BLaER1 treated with 17β-estradiol and CSF1 and Interleukin-3, amounts not matched to agents 10 nM and 100 nM (cell line): ENCODE measurements around the gene FAM234A.

Experiments used
- H3K27ac ChIP-seq, 11 experiments: shearing (Covaris generic); formaldehyde crosslinking; 2 replicates each; pipeline ENCODE4 v1.8.1; 2022
- H3K27me3 ChIP-seq, 11 experiments: shearing (Covaris generic); formaldehyde crosslinking; 2 replicates each; pipeline ENCODE4 v1.8.1; 2022
- H3K36me3 ChIP-seq, 11 experiments: shearing (Covaris generic); formaldehyde crosslinking; 2 replicates each; pipeline ENCODE4 v1.8.1; 2022
- H3K4me1 ChIP-seq, 10 experiments: shearing (Covaris generic); formaldehyde crosslinking; 2 replicates each; pipeline ENCODE4 v1.8.1; 2022
- H3K4me2 ChIP-seq, 11 experiments: shearing (Covaris generic); formaldehyde crosslinking; 2 replicates each; pipeline ENCODE4 v1.8.1; 2022
- H3K4me3 ChIP-seq, 10 experiments: shearing (Covaris generic); formaldehyde crosslinking; 2 replicates each; pipeline ENCODE4 v1.8.1; 2022
- H3K9ac ChIP-seq, 11 experiments: shearing (Covaris generic); formaldehyde crosslinking; 2 replicates each; pipeline ENCODE4 v1.8.1; 2022
- H3K9me3 ChIP-seq, 11 experiments: shearing (Covaris generic); formaldehyde crosslinking; replicated peaks in 1 of 11; 2 replicates each; pipeline ENCODE4 v1.8.1; 2022
- H4K20me1 ChIP-seq, 11 experiments: shearing (Covaris generic); formaldehyde crosslinking; 2 replicates each; pipeline ENCODE4 v1.8.1; 2022
- Cebpa-rat ChIP-seq, 11 experiments: shearing (Covaris generic); IDR thresholded peaks; 2 replicates each; pipeline ENCODE4 v1.8.1; 2022

Gene FAM234A

DNA sequence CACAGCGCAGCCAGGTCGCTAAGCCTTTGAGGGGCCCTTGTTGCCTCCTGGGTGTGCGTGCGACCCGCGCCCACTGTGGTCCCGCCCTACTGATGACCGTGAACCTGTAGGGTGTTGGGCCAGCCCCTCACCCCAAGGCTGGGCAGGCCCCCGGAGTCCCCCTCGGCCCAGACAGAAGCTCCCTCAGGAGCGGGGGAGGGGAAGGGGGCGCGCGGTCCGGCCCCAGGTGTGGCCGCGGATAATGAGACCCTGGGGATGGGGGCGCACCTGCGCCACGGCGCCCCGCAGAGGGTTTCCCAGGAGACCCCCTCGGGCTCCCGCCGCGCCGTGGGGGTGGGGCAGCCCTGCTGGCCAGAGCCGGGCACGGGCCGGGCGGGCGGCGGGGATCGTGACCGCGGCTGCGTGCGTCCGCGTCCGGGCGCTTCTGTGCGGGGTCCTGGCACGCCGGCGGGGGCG, 45.4 kb downstream of the FAM234A start:
- H3K9me3 ChIP-seq = no peaks in the 10 kb centered on the region
- peaks cover 0 to 36% (median 13%) of the 10 kb centered on the region in 10 experiments; a peak in 16 of 20 replicates for H3K4me1 ChIP-seq
- TF ChIP-seq Cebpa-rat (IDR thresholded peaks at IDR 0.05) = no peak
- H3K27me3 ChIP-seq = peaks cover 58 to 92% (median 74%) of the 10 kb centered on the region in 11 experiments
- H3K4me2 ChIP-seq = no peak overlapping the region
- H4K20me1 ChIP-seq = peaks cover 0 to 48% (median 7%) of the 10 kb centered on the region in 11 experiments; a peak in 8 of 22 replicates
- H3K9ac ChIP-seq = no peak overlapping the region
- H3K4me3 ChIP-seq = no peak overlapping the region
- no peaks in the 10 kb centered on the region for H3K36me3 ChIP-seq
- H3K27ac ChIP-seq = no peak overlapping the region

GRCh38 chr16:280552-280951, 45.9 kb downstream of the FAM234A start, which contains the start of gene ARHGDIG:
Gene ARHGDIG (plus strand): TSS chr16:280591. CDS start chr16:280681, 90 bp downstream.
- Histone ChIP-seq H3K9me3 (no peaks in the 10 kb centered on the region), H3K4me2 (peak within 1 kb of the TSS in 5 of 11 experiments; percentile 1 to 28 (median 8); a peak in 3 of 22 replicates), H3K27ac (no peak within 1 kb of the TSS), H3K4me3 (no peak within 1 kb of the TSS), H3K27me3 (peaks cover 53 to 87% (median 69%) of the 10 kb centered on the region in 11 experiments), H4K20me1 (peaks cover 0 to 50% (median 7%) of the 10 kb centered on the region in 11 experiments; a peak in 8 of 22 replicates), H3K9ac (no peak within 1 kb of the TSS), H3K36me3 (no peaks in the 10 kb centered on the region), H3K4me1 (peaks cover 0 to 38% (median 14%) of the 10 kb centered on the region in 10 experiments; a peak in 12 of 20 replicates)
- no peak for TF ChIP-seq Cebpa-rat (IDR thresholded peaks at IDR 0.05)

DNA sequence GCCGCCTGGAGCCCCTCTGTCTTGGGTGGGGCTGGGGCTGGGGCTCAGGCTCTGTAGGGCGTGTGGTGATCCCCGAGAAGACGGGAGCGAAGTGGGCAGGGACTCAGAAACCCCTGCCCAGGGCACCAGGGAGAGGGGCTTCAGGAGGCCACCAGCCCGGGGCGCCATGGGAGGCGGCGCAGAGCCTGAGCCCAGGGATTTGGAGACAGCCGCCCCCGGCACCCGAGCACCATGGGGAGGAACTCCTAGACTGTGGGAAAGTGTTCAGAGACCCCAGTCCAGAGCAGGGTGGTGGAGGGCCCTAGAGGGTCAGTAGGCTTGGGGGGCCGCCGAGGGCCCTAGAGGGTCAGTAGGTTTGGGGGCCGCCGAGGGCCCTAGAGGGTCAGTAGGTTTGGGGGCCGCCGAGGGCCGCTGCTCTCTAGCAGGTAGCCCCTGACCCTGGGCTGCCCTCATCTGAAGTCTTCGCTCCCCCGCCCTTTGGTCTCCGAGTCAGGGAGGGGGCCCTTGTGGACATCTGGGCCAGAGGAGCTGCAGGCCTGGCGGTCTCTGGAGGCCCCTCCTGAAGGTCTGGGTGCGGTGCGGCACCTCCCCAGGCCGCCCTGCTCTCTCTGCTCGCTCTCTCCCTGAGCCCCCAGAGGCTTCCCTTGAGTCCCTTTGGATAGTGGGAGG, 46.5 kb downstream of the FAM234A start:
- Histone ChIP-seq H3K4me2 (no peak overlapping the region), H3K4me1 (peaks cover 0 to 39% (median 15%) of the 10 kb centered on the region in 10 experiments; a peak in 12 of 20 replicates), H4K20me1 (peaks cover 0 to 51% (median 7%) of the 10 kb centered on the region in 11 experiments; a peak in 8 of 22 replicates), H3K36me3 (no peaks in the 10 kb centered on the region), H3K9me3 (no peaks in the 10 kb centered on the region), H3K9ac (no peak overlapping the region), H3K27me3 (peaks cover 47 to 81% (median 64%) of the 10 kb centered on the region in 11 experiments), H3K4me3 (no peak overlapping the region), H3K27ac (no peak overlapping the region)
- TF ChIP-seq Cebpa-rat (IDR thresholded peaks at IDR 0.05) = no peak

GRCh38 chr16:281660-282255, 47.1 kb downstream of the FAM234A start:
- no peak for TF ChIP-seq Cebpa-rat (IDR thresholded peaks at IDR 0.05)
- Histone ChIP-seq H3K4me3 (no peak overlapping the region), H3K36me3 (peaks cover 0 to 6% (median 5%) of the 10 kb centered on the region in 11 experiments; a peak in 15 of 22 replicates), H3K9ac (no peak overlapping the region), H3K27me3 (peaks cover 41 to 75% (median 57%) of the 10 kb centered on the region in 11 experiments), H3K4me2 (no peak overlapping the region), H3K9me3 (no peaks in the 10 kb centered on the region; a peak in 2 of 22 replicates), H3K27ac (no peak overlapping the region), H3K4me1 (peaks cover 0 to 45% (median 21%) of the 10 kb centered on the region in 10 experiments; a peak in 12 of 20 replicates), H4K20me1 (peaks cover 0 to 49% (median 7%) of the 10 kb centered on the region in 11 experiments; a peak in 11 of 22 replicates)

GRCh38 chr16:282491-282890, 47.9 kb downstream of the FAM234A start:
- no peak overlapping the region for H3K9ac ChIP-seq
- H3K36me3 ChIP-seq = peaks cover 5 to 14% (median 12%) of the 10 kb centered on the region in 11 experiments; a peak in 18 of 22 replicates
- no peak overlapping the region for H3K4me3 ChIP-seq
- H3K27me3 ChIP-seq = peaks cover 34 to 68% (median 50%) of the 10 kb centered on the region in 11 experiments
- no peak overlapping the region for H3K27ac ChIP-seq
- H3K4me1 ChIP-seq = peaks cover 0 to 53% (median 25%) of the 10 kb centered on the region in 10 experiments; a peak in 13 of 20 replicates
- no peaks in the 10 kb centered on the region; a peak in 2 of 22 replicates for H3K9me3 ChIP-seq
- TF ChIP-seq Cebpa-rat (IDR thresholded peaks at IDR 0.05) = no peak
- 0 out of 22 replicates have a peak overlapping the region, but pooled peaks of 1 of the 11 experiments have one; percentile 59 for H3K4me2 ChIP-seq
- H4K20me1 ChIP-seq = peaks cover 0 to 57% (median 9%) of the 10 kb centered on the region in 11 experiments; a peak in 11 of 22 replicates

DNA sequence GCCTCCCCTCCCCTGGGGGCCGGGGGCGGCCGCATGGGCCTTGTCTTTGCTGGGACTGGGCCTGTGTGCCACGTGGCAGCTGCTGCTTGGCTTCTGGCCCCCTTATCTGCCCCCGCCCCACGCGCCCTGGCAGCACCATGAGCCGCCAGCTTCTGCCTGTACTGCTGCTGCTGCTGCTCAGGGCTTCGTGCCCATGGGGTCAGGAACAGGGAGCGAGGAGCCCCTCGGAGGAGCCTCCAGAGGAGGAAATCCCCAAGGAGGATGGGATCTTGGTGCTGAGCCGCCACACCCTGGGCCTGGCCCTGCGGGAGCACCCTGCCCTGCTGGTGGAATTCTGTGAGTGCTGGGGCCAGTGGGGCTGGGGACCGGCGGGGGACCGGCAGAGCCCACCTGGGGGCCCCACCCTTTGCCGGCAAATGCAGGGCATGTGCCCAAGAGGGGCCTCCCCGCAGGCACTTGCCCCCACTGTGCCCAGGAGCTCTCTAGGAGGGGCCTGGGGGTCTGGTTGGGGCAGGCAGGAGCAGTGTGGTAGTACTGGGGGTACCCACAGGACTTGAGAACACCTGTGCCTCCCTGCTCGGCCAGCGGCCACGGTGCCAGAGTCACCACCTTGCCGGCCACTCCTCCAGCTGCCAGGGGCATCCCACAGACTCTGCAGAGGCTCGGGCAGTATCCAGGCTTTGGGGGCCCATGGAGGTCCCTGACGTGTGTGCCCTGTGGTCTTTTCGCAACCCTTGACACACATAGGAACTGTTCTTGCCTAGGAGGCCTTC, 48.6 kb downstream of the FAM234A start, which contains the start of gene PDIA2:
Gene PDIA2, plus strand, starts transcription at position 132 of the 773 bp plus-strand sequence. Its CDS starts 6 bp downstream, at position 138.
- Histone ChIP-seq H3K27ac (no peak within 1 kb of the TSS), H4K20me1 (peaks cover 0 to 64% (median 14%) of the 10 kb centered on the region in 11 experiments; a peak in 15 of 22 replicates), H3K27me3 (peaks cover 29 to 60% (median 46%) of the 10 kb centered on the region in 11 experiments), H3K9me3 (no peaks in the 10 kb centered on the region; a peak in 2 of 22 replicates), H3K4me2 (peak within 1 kb of the TSS in 7 of 11 experiments; percentile 25 to 60 (median 56); a peak in 13 of 22 replicates), H3K4me3 (no peak within 1 kb of the TSS), H3K4me1 (peaks cover 0 to 59% (median 29%) of the 10 kb centered on the region in 10 experiments; a peak in 13 of 20 replicates), H3K36me3 (peaks cover 11 to 21% (median 19%) of the 10 kb centered on the region in 11 experiments; a peak in 21 of 22 replicates), H3K9ac (peak within 1 kb of the TSS in 3 of 11 experiments; percentile 15 to 34 (median 33); a peak in 3 of 22 replicates)
- TF ChIP-seq Cebpa-rat (IDR thresholded peaks at IDR 0.05) = no peak

DNA sequence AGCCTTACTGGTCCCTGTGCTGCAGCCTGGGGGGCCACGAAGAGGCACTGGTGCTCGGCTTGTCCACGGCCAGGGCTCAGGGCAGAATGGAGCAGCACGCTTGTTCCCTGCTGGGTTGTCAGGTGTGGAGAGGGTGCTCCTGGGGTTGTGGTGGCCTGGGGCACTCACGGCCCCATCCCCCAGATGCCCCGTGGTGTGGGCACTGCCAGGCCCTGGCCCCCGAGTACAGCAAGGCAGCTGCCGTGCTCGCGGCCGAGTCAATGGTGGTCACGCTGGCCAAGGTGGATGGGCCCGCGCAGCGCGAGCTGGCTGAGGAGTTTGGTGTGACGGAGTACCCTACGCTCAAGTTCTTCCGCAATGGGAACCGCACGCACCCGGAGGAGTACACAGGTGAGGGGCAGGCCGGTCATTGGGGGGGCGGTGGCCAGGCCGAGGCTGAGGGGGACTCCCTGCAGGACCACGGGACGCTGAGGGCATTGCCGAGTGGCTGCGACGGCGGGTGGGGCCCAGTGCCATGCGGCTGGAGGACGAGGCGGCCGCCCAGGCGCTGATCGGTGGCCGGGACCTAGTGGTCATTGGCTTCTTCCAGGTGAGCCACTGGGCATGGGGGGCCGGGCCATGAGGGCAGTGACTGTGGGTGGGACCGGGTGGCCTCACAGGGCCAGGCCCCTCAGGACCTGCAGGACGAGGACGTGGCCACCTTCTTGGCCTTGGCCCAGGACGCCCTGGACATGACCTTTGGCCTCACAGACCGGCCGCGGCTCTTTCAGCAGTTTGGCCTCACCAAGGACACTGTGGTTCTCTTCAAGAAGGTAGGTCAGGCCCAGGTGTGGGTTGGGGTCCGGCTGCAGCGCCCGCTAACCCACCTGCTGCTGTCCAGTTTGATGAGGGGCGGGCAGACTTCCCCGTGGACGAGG, 49.8 kb downstream of the FAM234A start:
- Histone ChIP-seq H3K4me2 (peak overlapping the region in 5 of 11 experiments; percentile 40 to 59 (median 58); a peak in 6 of 22 replicates), H3K4me1 (peaks cover 0 to 57% (median 30%) of the 10 kb centered on the region in 10 experiments; a peak in 13 of 20 replicates), H3K9ac (no peak overlapping the region), H3K36me3 (peaks cover 23 to 33% (median 31%) of the 10 kb centered on the region in 11 experiments), H4K20me1 (peaks cover 0 to 67% (median 24%) of the 10 kb centered on the region in 11 experiments; a peak in 16 of 22 replicates), H3K27ac (no peak overlapping the region), H3K9me3 (no peaks in the 10 kb centered on the region; a peak in 2 of 22 replicates), H3K27me3 (peaks cover 23 to 48% (median 37%) of the 10 kb centered on the region in 11 experiments), H3K4me3 (no peak overlapping the region)
- no peak for TF ChIP-seq Cebpa-rat (IDR thresholded peaks at IDR 0.05)
